HEK293T (cell line): ENCODE measurements around the gene ITPRIP.

Experiments
- CTCF ChIA-PET: fragments of 350-600 bp; formaldehyde crosslinking; extraction: SDS; loops from one replicate; lab custom pipeline; 2021; ENCODE audit warnings: antibody characterized with exemption, inconsistent platforms; lab: Yijun Ruan, JAX
- POLR2A ChIA-PET: fragments of 350-600 bp; formaldehyde crosslinking; extraction: SDS; loops from one replicate; lab custom pipeline; 2020; ENCODE audit warnings: antibody characterized with exemption, inconsistent platforms; lab: Yijun Ruan, JAX
- DNase-seq: peaks from one replicate; pipeline ENCODE4 v3.0.0; 2012; ENCODE audit warnings: mixed read lengths; ENCODE audit errors: extremely low spot score
- ARNT ChIP-seq: fragments of 450-650 bp; IDR thresholded peaks from 2 replicates; pipeline ENCODE4 v1.6.1; 2017; ENCODE audit warnings: mild to moderate bottlenecking
- BHLHE40 ChIP-seq: fragments of 450-650 bp; IDR thresholded peaks from 2 replicates; pipeline ENCODE4 v1.6.1; 2016; ENCODE audit warnings: mild to moderate bottlenecking, moderate library complexity, borderline replicate concordance
- CTBP1 ChIP-seq: fragments of 450-650 bp; IDR thresholded peaks from 2 replicates; pipeline ENCODE4 v1.6.1; 2016; ENCODE audit warnings: borderline replicate concordance
- ELF4 ChIP-seq: fragments of 450-650 bp; IDR thresholded peaks from 2 replicates; pipeline ENCODE4 v1.6.1; 2017; ENCODE audit warnings: antibody characterized with exemption
- FOXA1 ChIP-seq: fragments of 450-650 bp; IDR thresholded peaks from 2 replicates; pipeline ENCODE4 v1.6.1; 2016; ENCODE audit warnings: mild to moderate bottlenecking
- FOXK2 ChIP-seq: fragments of 450-650 bp; IDR thresholded peaks from 2 replicates; pipeline ENCODE4 v1.6.1; 2016; ENCODE audit warnings: mild to moderate bottlenecking
- FOXM1 ChIP-seq: fragments of 450-650 bp; IDR thresholded peaks from 2 replicates; pipeline ENCODE4 v1.6.1; 2017; ENCODE audit warnings: mild to moderate bottlenecking, borderline replicate concordance
- HDGF ChIP-seq: fragments of 450-650 bp; IDR thresholded peaks from 2 replicates; pipeline ENCODE4 v1.6.1; 2017; ENCODE audit warnings: antibody characterized with exemption, borderline replicate concordance
- L3MBTL2 ChIP-seq: fragments of 450-650 bp; conservative IDR thresholded peaks from 2 replicates; pipeline ENCODE4 v1.6.1; 2016; ENCODE audit warnings: mild to moderate bottlenecking
- LEF1 ChIP-seq: fragments of 450-650 bp; IDR thresholded peaks from 2 replicates; pipeline ENCODE4 v1.6.1; 2017; ENCODE audit warnings: mild to moderate bottlenecking, borderline replicate concordance
- NFRKB ChIP-seq: fragments of 450-650 bp; IDR thresholded peaks from 2 replicates; pipeline ENCODE4 v1.6.1; 2016; ENCODE audit warnings: mild to moderate bottlenecking, moderate library complexity
- PKNOX1 ChIP-seq: fragments of 450-650 bp; IDR thresholded peaks from 2 replicates; pipeline ENCODE4 v1.6.1; 2016
- SP1 ChIP-seq: fragments of 450-650 bp; IDR thresholded peaks from 2 replicates; pipeline ENCODE4 v1.6.1; 2017
- SUZ12 ChIP-seq: fragments of 450-650 bp; IDR thresholded peaks from 2 replicates; pipeline ENCODE4 v1.6.1; 2016; ENCODE audit warnings: mild to moderate bottlenecking
- TARDBP ChIP-seq: fragments of 450-650 bp; IDR thresholded peaks from 2 replicates; pipeline ENCODE4 v1.6.1; 2016
- ZNF384 ChIP-seq: fragments of 450-650 bp; IDR thresholded peaks from 2 replicates; pipeline ENCODE4 v1.6.1; 2016

The ITPRIP gene

GRCh38 chr10:104304356-104304745, 33.9 kb downstream of the ITPRIP start:
- no peak for TF ChIP-seq FOXA1
- no peak for TF ChIP-seq FOXK2
- no peak for TF ChIP-seq ZNF384
- TF ChIP-seq LEF1, result no peak
- no peak for TF ChIP-seq HDGF
- TF ChIP-seq NFRKB, result no peak
- TF ChIP-seq TARDBP, result no peak
- no peak for TF ChIP-seq FOXM1
- no peak for TF ChIP-seq SUZ12
- no peak for TF ChIP-seq ELF4
- TF ChIP-seq PKNOX1, result no peak
- no peak for TF ChIP-seq ARNT
- TF ChIP-seq SP1, result no peak
- CTCF ChIA-PET, result interaction anchor here (1.5 to 1.7 kb wide), 2 partner anchors 13 to 15 kb away, joined by 4 to 9 read pairs; no protein-coding TSS in a partner anchor
- DNase-seq, result no peak
- POLR2A ChIA-PET, result no interaction called here

GRCh38 chr10:104303594-104304355, 34.5 kb downstream of the ITPRIP start:
- ChIA-PET POLR2A (no interaction called here), CTCF (interaction anchor here (1.7 kb wide), 2 partner anchors 12 to 46 kb away, joined by 4 to 5 read pairs; no protein-coding TSS in a partner anchor)
- DNase-seq, result no peak
- TF ChIP-seq ELF4 (no peak), HDGF (no peak), NFRKB (no peak), BHLHE40 (no peak), FOXM1 (no peak), FOXK2 (no peak), ZNF384 (no peak), CTBP1 (no peak), L3MBTL2 (no peak), FOXA1 (no peak), LEF1 (no peak)

- no peak for DNase-seq
- CTCF ChIA-PET, result interaction anchor here (1.7 kb wide), 1 partner anchor 48 kb away, joined by 5 read pairs; no protein-coding TSS in a partner anchor
- POLR2A ChIA-PET, result no interaction called here
- TF ChIP-seq L3MBTL2 (no peak), HDGF (no peak), SUZ12 (no peak), PKNOX1 (no peak), CTBP1 (no peak), FOXA1 (no peak), ZNF384 (no peak), LEF1 (no peak), NFRKB (no peak), FOXM1 (no peak), BHLHE40 (no peak), FOXK2 (no peak), SP1 (no peak), ELF4 (no peak)
These were observed 36.2 kb downstream of the ITPRIP start for GRCh38 chr10:104301907-104302690.

GRCh38 chr10:104300736-104301292, 37.5 kb downstream of the ITPRIP start:
- CTCF ChIA-PET, result interaction anchor here (0.6 kb wide), 1 partner anchor 9 kb away, joined by 3 read pairs; no protein-coding TSS in a partner anchor
- TF ChIP-seq L3MBTL2 (no peak), ZNF384 (no peak), TARDBP (no peak)

GRCh38 chr10:104300002-104300735, 38.1 kb downstream of the ITPRIP start:
- CTCF ChIA-PET, result interaction anchor here (0.6 to 0.9 kb wide), 2 partner anchors 9 to 20 kb away, joined by 3 read pairs; no protein-coding TSS in a partner anchor
- TF ChIP-seq BHLHE40 (no peak), CTBP1 (no peak), SP1 (no peak), ARNT (no peak), FOXM1 (no peak), NFRKB (no peak), ZNF384 (no peak), SUZ12 (no peak), L3MBTL2 (no peak), PKNOX1 (no peak), TARDBP (no peak), ELF4 (no peak)
- POLR2A ChIA-PET, result no interaction called here
- DNase-seq, result no peak

More at GRCh38 chr10:104300736-104301292, 37.5 kb downstream of the ITPRIP start:
- no peak for DNase-seq
- POLR2A ChIA-PET, result no interaction called here
